WERI-Rb-1 (cell line): ENCODE data around the gene SRRM2.

Experiments
- DNase-seq: peaks from one replicate; pipeline ENCODE4 v3.0.0-alpha.2; 2020
- H3K27ac ChIP-seq: fragments of 250-450 bp; sonication (Bioruptor Pico); 2 replicates; pipeline ENCODE4 v1.5.1; 2020; ENCODE audit warnings: mild to moderate bottlenecking, moderate library complexity
- H3K27me3 ChIP-seq: fragments of 250-450 bp; sonication (Bioruptor Pico); 2 replicates; pipeline ENCODE4 v1.5.1; 2021; ENCODE audit warnings: mild to moderate bottlenecking, low read depth, moderate library complexity; ENCODE audit not compliant: insufficient read depth, severe bottlenecking
- H3K36me3 ChIP-seq: fragments of 250-450 bp; sonication (Bioruptor Pico); 2 replicates; pipeline ENCODE4 v1.5.1; 2020; ENCODE audit warnings: mild to moderate bottlenecking, moderate library complexity
- H3K4me3 ChIP-seq: 2 replicates; pipeline ENCODE4 v1.5.1; 2011; ENCODE audit warnings: low read depth, mild to moderate bottlenecking, control low read depth, low read length
- H3K9me3 ChIP-seq: fragments of 250-450 bp; sonication (Bioruptor Pico); 2 replicates; pipeline ENCODE4 v1.5.1; 2021; ENCODE audit warnings: mild to moderate bottlenecking, moderate library complexity; ENCODE audit not compliant: severe bottlenecking
- TF ChIP-seq, protein P1 (sequence below): IDR thresholded peaks from 2 replicates; pipeline ENCODE4 v1.5.1; 2011; ENCODE audit warnings: low read depth, mild to moderate bottlenecking, control low read depth, inconsistent platforms, low read length

Gene SRRM2

DNA sequence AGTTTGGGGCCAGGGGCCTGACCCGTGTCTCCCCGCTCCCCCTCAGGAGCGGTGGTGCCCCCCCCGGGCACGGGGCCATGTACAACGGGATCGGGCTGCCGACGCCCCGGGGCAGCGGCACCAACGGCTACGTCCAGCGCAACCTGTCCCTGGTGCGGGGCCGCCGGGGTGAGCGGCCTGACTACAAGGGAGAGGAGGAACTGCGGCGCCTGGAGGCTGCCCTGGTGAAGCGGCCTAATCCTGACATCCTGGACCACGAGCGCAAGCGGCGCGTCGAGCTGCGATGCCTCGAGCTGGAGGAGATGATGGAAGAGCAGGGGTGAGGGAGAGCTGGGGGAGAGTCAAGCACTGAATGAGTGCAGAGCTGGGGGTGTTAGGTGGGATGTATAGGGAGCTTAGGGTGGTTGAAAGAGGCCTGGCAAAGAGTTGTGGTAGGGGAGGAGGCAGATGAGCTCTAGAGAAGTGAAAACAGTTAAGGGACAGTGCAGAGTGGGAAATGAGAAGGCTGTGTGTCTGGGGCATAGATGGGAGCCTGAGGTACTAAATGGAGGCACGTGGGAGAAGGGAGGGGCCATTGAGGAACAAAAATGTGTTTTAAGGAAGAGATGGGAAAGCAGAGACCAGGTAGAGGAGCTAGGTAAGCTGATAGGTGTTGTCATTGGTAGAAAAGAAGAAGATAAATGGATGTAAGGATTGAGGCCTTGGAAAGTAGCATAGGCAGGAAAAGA lies 4.0 kb downstream of the SRRM2 start:
- Histone ChIP-seq H3K36me3 (peaks cover 84% of the 10 kb centered on the region), H3K4me3 (no peak overlapping the region), H3K27me3 (no peaks in the 10 kb centered on the region), H3K27ac (no peak overlapping the region), H3K9me3 (no peaks in the 10 kb centered on the region)
- TF ChIP-seq, protein P1, sequence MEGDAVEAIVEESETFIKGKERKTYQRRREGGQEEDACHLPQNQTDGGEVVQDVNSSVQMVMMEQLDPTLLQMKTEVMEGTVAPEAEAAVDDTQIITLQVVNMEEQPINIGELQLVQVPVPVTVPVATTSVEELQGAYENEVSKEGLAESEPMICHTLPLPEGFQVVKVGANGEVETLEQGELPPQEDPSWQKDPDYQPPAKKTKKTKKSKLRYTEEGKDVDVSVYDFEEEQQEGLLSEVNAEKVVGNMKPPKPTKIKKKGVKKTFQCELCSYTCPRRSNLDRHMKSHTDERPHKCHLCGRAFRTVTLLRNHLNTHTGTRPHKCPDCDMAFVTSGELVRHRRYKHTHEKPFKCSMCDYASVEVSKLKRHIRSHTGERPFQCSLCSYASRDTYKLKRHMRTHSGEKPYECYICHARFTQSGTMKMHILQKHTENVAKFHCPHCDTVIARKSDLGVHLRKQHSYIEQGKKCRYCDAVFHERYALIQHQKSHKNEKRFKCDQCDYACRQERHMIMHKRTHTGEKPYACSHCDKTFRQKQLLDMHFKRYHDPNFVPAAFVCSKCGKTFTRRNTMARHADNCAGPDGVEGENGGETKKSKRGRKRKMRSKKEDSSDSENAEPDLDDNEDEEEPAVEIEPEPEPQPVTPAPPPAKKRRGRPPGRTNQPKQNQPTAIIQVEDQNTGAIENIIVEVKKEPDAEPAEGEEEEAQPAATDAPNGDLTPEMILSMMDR, result no peak
- DNase-seq, result no peak

DNA sequence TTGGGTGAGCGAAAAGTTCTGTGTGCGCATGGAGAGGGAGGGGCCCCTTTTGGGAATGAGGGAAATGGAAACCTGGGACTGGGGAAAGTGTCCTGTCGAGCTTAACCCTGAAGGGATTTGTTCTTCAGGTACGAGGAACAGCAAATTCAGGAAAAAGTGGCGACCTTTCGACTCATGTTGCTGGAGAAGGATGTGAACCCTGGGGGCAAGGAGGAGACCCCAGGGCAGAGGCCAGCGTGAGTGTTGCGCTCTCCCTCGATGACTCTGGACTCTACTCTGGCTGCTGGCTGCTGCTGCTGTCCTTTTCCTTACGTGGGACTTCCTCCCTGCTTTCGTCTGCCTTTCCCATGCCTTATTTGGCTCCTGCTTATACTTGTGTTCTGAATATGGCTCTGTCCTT lies 4.9 kb downstream of the SRRM2 start:
- Histone ChIP-seq H3K4me3 (no peak overlapping the region), H3K9me3 (peaks cover 2% of the 10 kb centered on the region), H3K27me3 (no peaks in the 10 kb centered on the region), H3K36me3 (peaks cover 93% of the 10 kb centered on the region), H3K27ac (no peak overlapping the region)
- TF ChIP-seq, protein P1, result no peak
- no peak for DNase-seq

DNA sequence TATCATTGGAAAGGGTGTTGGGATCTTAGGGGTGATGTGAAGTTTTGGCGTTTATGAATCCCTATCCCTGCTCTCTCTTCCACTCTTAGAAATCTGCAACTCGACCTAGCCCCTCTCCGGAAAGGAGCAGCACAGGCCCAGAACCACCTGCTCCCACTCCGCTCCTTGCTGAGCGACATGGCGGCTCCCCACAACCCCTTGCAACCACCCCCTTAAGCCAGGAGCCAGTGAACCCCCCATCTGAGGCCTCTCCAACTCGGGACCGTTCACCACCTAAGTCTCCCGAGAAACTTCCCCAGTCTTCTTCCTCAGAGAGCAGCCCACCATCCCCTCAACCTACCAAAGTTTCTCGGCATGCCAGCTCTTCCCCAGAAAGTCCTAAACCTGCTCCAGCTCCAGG lies 9.0 kb downstream of the SRRM2 start:
- peaks cover 100% of the 10 kb centered on the region for H3K36me3 ChIP-seq
- DNase-seq, result no peak
- TF ChIP-seq, protein P1, result no peak
- no peak overlapping the region for H3K27ac ChIP-seq
- no peak overlapping the region for H3K4me3 ChIP-seq
- no peaks in the 10 kb centered on the region for H3K27me3 ChIP-seq
- H3K9me3 ChIP-seq, result peaks cover 2% of the 10 kb centered on the region

DNA sequence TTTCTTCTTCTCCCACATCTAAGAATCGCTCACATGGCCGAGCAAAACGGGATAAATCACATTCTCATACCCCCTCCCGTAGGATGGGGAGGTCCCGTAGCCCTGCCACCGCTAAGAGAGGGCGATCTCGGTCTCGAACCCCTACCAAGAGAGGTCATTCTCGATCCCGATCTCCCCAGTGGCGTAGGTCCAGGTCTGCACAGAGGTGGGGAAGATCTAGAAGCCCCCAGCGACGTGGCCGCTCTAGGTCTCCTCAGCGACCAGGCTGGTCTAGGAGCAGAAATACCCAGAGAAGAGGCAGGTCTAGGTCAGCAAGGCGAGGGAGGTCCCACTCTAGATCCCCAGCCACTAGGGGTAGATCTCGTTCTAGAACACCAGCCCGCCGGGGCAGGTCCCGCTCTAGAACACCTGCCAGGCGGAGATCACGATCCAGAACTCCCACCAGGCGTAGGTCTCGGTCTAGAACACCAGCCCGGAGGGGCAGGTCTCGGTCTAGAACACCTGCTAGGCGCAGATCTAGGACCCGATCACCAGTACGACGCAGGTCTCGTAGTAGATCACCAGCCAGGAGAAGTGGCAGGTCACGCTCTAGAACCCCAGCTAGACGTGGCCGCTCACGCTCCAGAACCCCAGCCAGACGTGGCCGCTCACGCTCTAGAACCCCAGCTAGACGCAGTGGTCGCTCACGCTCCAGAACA lies 9.6 kb downstream of the SRRM2 start:
- Histone ChIP-seq H3K27ac (no peak overlapping the region), H3K36me3 (peaks cover 100% of the 10 kb centered on the region), H3K4me3 (no peak overlapping the region), H3K27me3 (no peaks in the 10 kb centered on the region), H3K9me3 (peaks cover 2% of the 10 kb centered on the region)
- TF ChIP-seq, protein P1, result no peak
- no peak for DNase-seq

DNA sequence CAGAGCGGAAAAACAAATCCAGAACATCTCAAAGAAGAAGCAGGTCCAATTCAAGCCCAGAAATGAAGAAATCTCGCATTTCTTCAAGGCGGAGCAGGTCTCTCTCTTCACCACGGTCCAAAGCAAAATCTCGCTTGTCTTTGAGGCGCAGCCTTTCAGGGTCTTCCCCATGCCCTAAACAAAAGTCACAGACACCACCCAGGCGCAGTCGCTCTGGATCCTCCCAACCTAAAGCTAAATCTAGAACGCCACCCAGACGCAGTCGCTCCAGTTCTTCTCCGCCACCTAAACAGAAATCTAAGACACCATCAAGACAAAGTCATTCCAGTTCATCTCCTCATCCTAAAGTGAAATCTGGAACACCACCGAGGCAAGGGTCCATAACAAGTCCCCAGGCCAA lies 10.3 kb downstream of the SRRM2 start:
- Histone ChIP-seq H3K9me3 (peaks cover 2% of the 10 kb centered on the region), H3K27ac (no peak overlapping the region), H3K27me3 (no peaks in the 10 kb centered on the region), H3K4me3 (no peak overlapping the region), H3K36me3 (peaks cover 100% of the 10 kb centered on the region)
- DNase-seq, result no peak
- TF ChIP-seq, protein P1, result no peak
